GM10266 (cell line): ENCODE results near the gene CALB2.

Experiments used
- DNase-seq: peaks from one replicate; pipeline ENCODE4 v3.0.0; 2012; ENCODE audit errors: extremely low spot score
- TF ChIP-seq, protein P1 (sequence below): IDR thresholded peaks from 2 replicates; pipeline ENCODE4 v1.5.1; 2012; ENCODE audit warnings: mild to moderate bottlenecking, low read depth; ENCODE audit not compliant: control insufficient read depth, insufficient read depth; ENCODE audit errors: missing control alignments

The CALB2 gene

DNA sequence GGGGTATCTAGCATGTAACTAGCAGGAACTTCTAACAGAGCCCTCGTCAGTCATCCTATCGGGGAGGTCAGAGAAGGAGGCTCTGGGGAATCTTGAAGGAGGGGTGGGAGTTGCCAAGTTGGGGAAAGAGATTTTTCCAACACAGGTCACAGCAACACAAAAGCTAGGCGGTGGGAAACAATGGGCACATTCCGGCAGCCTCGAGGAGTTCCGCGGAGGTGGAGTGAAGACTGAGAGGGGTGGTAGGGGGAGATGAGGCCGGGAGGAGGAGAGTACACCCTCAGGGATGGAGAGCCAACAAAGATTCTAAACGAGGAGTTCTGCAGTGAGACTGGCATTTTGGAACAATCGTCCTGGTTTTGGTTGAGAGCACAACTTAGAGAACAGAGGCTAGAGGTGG lies 13.5 kb upstream of the CALB2 start:
- TF ChIP-seq, protein P1, sequence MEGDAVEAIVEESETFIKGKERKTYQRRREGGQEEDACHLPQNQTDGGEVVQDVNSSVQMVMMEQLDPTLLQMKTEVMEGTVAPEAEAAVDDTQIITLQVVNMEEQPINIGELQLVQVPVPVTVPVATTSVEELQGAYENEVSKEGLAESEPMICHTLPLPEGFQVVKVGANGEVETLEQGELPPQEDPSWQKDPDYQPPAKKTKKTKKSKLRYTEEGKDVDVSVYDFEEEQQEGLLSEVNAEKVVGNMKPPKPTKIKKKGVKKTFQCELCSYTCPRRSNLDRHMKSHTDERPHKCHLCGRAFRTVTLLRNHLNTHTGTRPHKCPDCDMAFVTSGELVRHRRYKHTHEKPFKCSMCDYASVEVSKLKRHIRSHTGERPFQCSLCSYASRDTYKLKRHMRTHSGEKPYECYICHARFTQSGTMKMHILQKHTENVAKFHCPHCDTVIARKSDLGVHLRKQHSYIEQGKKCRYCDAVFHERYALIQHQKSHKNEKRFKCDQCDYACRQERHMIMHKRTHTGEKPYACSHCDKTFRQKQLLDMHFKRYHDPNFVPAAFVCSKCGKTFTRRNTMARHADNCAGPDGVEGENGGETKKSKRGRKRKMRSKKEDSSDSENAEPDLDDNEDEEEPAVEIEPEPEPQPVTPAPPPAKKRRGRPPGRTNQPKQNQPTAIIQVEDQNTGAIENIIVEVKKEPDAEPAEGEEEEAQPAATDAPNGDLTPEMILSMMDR, result no peak
- DNase-seq, result no peak

GRCh38 chr16:71347146-71347545 lies 11.4 kb upstream of the CALB2 start:
- TF ChIP-seq, protein P1, result no peak
- DNase-seq, result no peak

DNA sequence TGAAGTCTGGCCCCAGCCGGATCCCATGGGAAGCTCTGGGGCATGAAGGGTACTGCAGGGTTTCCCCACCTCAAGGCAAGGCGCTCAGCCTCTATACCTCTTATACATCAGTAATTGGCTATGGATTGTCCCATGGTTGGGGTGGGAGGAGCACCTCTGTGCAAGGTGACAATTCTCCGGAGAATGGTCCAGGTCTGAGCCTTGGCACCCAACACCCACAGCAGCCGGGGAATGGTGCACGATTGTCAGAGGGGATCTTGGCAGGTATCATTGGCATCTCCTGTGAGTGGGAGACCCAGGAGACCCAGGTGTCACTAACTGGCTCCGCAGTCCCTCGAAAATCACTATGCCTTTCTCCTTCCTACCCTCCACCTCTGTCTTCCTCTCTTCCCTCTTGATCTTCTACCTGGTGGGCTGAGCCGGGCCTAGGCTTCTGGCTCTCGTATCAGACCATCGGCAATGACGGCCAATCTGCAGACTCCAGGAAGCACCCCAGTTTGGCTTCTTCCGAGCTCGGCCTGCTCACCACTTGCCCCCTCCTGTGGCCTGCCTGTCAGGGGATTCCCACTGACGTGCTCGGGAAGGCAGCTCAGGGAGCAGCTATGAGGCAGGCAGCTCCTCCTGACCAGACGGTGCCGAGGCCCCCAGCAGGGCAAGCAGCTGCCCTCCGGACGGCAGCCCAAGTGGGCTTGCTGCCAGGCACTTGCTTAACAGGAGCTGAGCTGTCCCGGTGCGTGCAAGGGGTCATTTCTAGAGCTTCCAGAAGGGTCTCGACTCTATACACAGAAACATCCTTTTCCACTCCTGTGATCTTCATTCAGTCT lies 10.0 kb upstream of the CALB2 start:
- TF ChIP-seq, protein P1, result no peak
- no peak for DNase-seq

DNA sequence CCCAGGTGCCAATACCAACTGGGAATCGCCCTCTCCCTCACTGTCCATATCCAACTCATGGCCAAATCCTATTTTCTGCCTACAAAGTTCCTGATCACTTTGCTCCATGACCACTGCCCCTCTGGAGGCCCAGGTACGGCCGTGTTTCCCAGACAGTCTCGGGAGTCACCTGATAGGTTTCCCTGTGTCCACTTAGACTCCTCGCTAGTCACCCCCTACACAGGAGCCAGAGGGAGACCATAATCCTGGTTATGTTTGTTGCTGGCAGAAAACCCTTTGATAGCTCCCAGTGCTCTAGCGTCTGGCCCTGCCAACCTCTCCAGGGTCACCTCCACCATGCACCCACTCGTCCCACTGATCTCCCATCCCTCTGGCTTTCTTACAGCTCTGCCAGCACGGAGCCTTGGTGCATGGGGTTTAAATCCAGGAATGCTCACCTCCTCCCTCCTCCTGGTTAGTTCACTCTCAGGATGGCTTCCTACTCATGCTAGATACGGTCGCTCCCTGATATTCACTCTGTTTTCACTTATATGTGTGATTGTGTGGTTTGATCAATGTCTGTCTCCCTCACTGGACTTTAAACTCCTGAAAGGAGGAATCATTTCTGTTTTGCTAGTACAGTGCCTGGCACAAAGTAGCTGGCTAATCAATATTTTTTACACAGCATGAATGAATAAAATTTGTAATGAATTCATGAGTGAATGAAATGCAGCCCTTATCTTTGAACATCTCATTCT lies 7.5 kb upstream of the CALB2 start:
- DNase-seq, result no peak
- TF ChIP-seq, protein P1, result no peak

DNA sequence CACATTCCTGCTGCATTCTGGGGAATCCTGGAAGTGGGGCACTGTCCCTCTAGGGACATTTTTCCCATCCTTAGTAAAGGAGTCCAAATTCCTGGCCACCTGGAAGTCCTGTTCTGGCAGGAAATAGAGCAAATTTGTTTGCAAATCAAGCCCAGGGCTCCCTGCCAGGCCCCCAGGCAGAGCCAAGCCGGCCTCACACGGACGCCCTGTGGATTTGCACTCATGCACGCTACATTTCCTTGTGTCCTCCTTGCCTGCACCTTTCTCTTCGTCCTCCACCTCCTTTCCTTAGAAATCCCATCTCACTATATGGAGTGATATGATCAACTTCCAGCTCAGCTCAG lies 7.0 kb upstream of the CALB2 start:
- no peak for DNase-seq
- TF ChIP-seq, protein P1, result no peak

GRCh38 chr16:71352466-71352865 lies 6.1 kb upstream of the CALB2 start:
- TF ChIP-seq, protein P1, result no peak
- DNase-seq, result no peak

- TF ChIP-seq, protein P1, result no peak
- DNase-seq, result no peak
Measured at GRCh38 chr16:71352963-71353460, 5.5 kb upstream of the CALB2 start.
